ENCODE data around the gene HTR2B. TPM values are rescaled to one million over a fixed set of nuclear protein-coding genes. Genes with fewer than 3 reads are reported as not detected.

HTR2B gene
- total RNA-seq, 4 donors from 2014 or later = 2.3 to 16.8 (median 4.6) TPM

DNA sequence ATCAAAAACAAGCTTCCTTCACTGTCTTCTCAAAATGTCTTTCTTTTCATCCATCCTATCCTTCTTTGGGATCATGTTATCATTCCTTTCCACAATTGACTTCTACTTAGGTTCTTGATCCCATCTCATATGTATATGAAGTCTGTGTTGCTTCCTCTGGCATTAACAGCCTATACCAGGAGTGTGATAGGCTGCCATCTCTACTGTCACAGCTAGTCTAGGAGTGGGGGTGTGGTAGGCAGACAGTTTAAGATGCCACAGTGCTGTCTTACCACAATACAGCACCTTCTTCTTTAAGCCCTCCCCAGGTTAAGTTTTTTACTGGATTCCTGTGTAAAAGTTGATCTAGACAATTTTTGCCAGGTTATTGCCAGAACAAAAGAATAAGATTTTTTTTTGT is 3.7 kb upstream of the HTR2B start:
- no peaks in the 10 kb centered on the region for H3K36me3 ChIP-seq
- H3K4me3 ChIP-seq (replicated peaks in 1 of 3) = no peak overlapping the region
- H3K27me3 ChIP-seq = no peaks in the 10 kb centered on the region
- H3K27ac ChIP-seq = no peak overlapping the region
- peaks cover 3 to 15% of the 10 kb centered on the region in 2 donors for H3K4me1 ChIP-seq
- no peaks in the 10 kb centered on the region for H3K9me3 ChIP-seq
- TF ChIP-seq, protein P1, sequence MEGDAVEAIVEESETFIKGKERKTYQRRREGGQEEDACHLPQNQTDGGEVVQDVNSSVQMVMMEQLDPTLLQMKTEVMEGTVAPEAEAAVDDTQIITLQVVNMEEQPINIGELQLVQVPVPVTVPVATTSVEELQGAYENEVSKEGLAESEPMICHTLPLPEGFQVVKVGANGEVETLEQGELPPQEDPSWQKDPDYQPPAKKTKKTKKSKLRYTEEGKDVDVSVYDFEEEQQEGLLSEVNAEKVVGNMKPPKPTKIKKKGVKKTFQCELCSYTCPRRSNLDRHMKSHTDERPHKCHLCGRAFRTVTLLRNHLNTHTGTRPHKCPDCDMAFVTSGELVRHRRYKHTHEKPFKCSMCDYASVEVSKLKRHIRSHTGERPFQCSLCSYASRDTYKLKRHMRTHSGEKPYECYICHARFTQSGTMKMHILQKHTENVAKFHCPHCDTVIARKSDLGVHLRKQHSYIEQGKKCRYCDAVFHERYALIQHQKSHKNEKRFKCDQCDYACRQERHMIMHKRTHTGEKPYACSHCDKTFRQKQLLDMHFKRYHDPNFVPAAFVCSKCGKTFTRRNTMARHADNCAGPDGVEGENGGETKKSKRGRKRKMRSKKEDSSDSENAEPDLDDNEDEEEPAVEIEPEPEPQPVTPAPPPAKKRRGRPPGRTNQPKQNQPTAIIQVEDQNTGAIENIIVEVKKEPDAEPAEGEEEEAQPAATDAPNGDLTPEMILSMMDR (IDR thresholded peaks at IDR 0.05) = no peak
- no peak for TF ChIP-seq POLR2A (IDR thresholded peaks at IDR 0.05)
- DNase-seq = no peak
- intact Hi-C loops (cut with DNase I) = no loop called here

DNA sequence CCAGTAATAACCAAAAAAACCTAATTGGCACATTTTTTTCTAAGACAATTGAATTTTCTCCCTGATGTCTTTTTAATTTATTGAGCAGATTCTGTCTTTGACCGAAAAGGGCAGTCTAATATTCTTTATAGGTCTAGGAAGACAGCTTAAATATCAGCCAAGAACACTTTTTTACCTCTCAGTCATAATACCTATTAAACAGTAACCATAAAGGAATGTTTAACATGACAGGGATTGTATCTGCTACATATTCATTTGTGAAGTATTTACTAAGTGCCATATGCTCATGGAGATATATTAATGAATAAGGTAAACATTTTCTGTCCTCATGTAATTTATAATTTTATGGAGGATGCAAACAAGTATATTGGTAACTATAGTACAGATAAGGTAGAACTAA is 3.1 kb upstream of the HTR2B start:
- H3K36me3 ChIP-seq = no peaks in the 10 kb centered on the region
- H3K27me3 ChIP-seq = no peaks in the 10 kb centered on the region
- 98% methylated on average over 1 of the region's 1 CpG for WGBS, 2 donors
- no peak overlapping the region for H3K4me3 ChIP-seq (replicated peaks in 1 of 3)
- no peak for DNase-seq
- no peaks in the 10 kb centered on the region for H3K9me3 ChIP-seq
- no peak overlapping the region for H3K27ac ChIP-seq
- TF ChIP-seq, protein P1 (IDR thresholded peaks at IDR 0.05) = no peak
- TF ChIP-seq POLR2A (IDR thresholded peaks at IDR 0.05) = no peak
- H3K4me1 ChIP-seq = peaks cover 7 to 16% of the 10 kb centered on the region in 2 donors
- intact Hi-C loops (cut with DNase I) = no loop called here

DNA sequence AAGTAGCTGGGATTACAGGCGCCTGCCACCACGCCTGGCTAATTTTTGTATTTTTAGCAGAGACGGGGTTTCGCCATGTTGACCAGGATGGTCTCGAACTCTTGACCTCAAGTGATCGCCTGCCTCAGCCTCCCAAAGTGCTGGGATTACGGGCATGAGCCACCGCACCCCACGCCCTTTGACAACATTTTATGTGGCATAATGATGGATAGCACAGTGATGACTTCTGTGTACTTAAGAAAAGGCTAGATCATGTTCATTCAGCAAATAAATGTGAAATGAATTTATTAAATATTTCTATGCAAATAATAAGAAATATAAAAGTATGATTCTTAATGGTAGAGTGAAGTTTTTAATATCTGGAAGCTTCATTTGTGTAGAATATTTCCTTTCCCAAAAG is 2.6 kb upstream of the HTR2B start:
- TF ChIP-seq, protein P1 (IDR thresholded peaks at IDR 0.05) = no peak
- TF ChIP-seq POLR2A (IDR thresholded peaks at IDR 0.05) = no peak
- intact Hi-C loops (cut with DNase I) = no loop called here
- Histone ChIP-seq H3K36me3 (no peaks in the 10 kb centered on the region), H3K4me3 (replicated peaks in 1 of 3) (no peak overlapping the region), H3K4me1 (peaks cover 7 to 16% of the 10 kb centered on the region in 2 donors), H3K27ac (no peak overlapping the region), H3K27me3 (no peaks in the 10 kb centered on the region), H3K9me3 (no peaks in the 10 kb centered on the region)
- 95 to 97% methylated on average over 9 of the region's 9 CpGs for WGBS, 2 donors
- DNase-seq = no peak

DNA sequence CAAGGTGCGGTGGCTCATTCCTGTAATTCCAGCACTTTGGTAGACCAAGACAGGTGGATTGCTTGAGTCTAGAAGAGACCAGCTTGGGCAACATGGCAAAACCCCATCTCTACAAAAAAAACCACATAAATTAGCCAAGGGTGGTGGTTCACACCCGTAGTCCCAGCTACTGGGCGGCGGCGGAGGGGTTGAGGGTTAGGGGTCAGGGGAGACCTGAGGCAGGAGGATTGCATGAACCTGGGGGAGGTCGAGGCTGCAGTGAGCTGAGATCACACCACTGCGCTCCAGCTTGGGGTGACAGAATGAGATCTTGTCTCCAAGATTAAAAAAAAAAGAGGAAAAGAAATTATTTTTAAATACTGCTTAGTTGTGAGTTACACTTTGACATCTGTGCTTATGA is 1.3 kb upstream of the HTR2B start:
- Histone ChIP-seq H3K27me3 (no peaks in the 10 kb centered on the region), H3K27ac (no peak overlapping the region), H3K4me1 (peaks cover 7 to 16% of the 10 kb centered on the region in 2 donors), H3K9me3 (no peaks in the 10 kb centered on the region), H3K36me3 (no peaks in the 10 kb centered on the region), H3K4me3 (replicated peaks in 1 of 3) (no peak overlapping the region)
- TF ChIP-seq, protein P1 (IDR thresholded peaks at IDR 0.05) = no peak
- no peak for TF ChIP-seq POLR2A (IDR thresholded peaks at IDR 0.05)
- DNase-seq = no peak
- intact Hi-C loops (cut with DNase I) = no loop called here
- WGBS, 2 donors = 96 to 97% methylated on average over 7 of the region's 7 CpGs

DNA sequence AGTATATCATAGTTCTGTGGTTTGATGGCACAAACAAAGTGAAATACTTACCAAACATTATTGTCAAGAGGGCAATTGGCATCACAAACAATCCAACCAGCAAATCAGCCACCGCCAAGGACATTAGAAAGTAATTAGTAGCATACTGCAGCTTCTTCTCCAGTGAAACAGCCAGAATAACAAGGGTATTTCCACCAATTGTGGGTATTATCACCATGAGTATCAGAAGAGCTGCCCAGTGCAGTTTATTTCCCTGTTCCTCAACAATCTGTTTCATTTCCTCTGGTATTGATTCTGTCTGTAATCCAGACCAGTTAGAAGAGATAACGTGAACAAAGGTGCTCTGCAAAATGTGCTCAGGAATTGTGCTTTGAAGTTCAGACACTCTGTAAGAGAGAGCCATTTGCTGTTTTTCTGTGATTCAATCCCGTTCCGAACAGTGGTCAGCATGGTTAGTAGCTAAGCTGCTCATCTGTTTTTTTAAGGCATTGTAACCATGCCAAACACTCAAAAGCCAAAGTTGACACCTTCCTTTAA is 1.4 kb downstream of the HTR2B start:
- Histone ChIP-seq H3K9me3 (no peaks in the 10 kb centered on the region), H3K4me1 (peaks cover 7 to 16% of the 10 kb centered on the region in 2 donors), H3K4me3 (replicated peaks in 1 of 3) (peak overlapping the region in 1 of 3 donors; percentile 5), H3K36me3 (no peaks in the 10 kb centered on the region), H3K27ac (peak overlapping the region in 2 of 3 donors; percentile 40 to 54), H3K27me3 (no peaks in the 10 kb centered on the region)
- no peak for TF ChIP-seq POLR2A (IDR thresholded peaks at IDR 0.05)
- TF ChIP-seq, protein P1 (IDR thresholded peaks at IDR 0.05) = no peak
- intact Hi-C loops (cut with DNase I) = no loop called here
- WGBS, 2 donors = 13 to 20% methylated on average over 4 of the region's 4 CpGs
- DNase-seq = no peak

Measured in thyroid gland (tissue), 4 donors.